Measurements from ENCODE around the gene FRMD4B.

The FRMD4B gene

GRCh38 chr3:69214241-69214640, 171.6 kb downstream of the FRMD4B start:
- no peak for TF ChIP-seq CTCF (IDR thresholded peaks at IDR 0.05; ENCODE audit: low read length)
- no peak for TF ChIP-seq EZH2 (IDR thresholded peaks at IDR 0.05; ENCODE audit: borderline replicate concordance, low read length)
- H3K4me2 ChIP-seq (ENCODE audit: low read length): no peak overlapping the region
- no peaks in the 10 kb centered on the region for H3K4me1 ChIP-seq (ENCODE audit: insufficient read depth, low read length, severe bottlenecking)
- H4K20me1 ChIP-seq (ENCODE audit: insufficient read depth, low read length): no peaks in the 10 kb centered on the region
- H3K9me2 ChIP-seq (ENCODE audit: low read depth, low read length): no peaks in the 10 kb centered on the region
- H3K36me3 ChIP-seq (ENCODE audit: insufficient read depth, low read length): no peaks in the 10 kb centered on the region
- H3K9me3 ChIP-seq (ENCODE audit: low read length): no peaks in the 10 kb centered on the region
- H3K27me3 ChIP-seq (ENCODE audit: insufficient read depth, low read length): no peaks in the 10 kb centered on the region
- H3F3A ChIP-seq (ENCODE audit: insufficient read depth, low read length): no peaks in the 10 kb centered on the region
- no peak overlapping the region for H3K27ac ChIP-seq (ENCODE audit: low read depth, low read length, poor library complexity, severe bottlenecking)
- H3K4me3 ChIP-seq (ENCODE audit: low read depth, low read length, poor library complexity, severe bottlenecking): no peak overlapping the region
- H3K79me2 ChIP-seq (ENCODE audit: insufficient read depth, low read length): no peaks in the 10 kb centered on the region
- H3K9ac ChIP-seq (ENCODE audit: low read length): no peak overlapping the region
- H2AFZ ChIP-seq (ENCODE audit: low read length): no peak overlapping the region

GRCh38 chr3:69212411-69213160, 173.3 kb downstream of the FRMD4B start:
- H3K79me2 ChIP-seq (ENCODE audit: insufficient read depth, low read length): no peaks in the 10 kb centered on the region
- no peaks in the 10 kb centered on the region for H3K27me3 ChIP-seq (ENCODE audit: insufficient read depth, low read length)
- H2AFZ ChIP-seq (ENCODE audit: low read length): no peak overlapping the region
- no peak overlapping the region for H3K4me2 ChIP-seq (ENCODE audit: low read length)
- no peak overlapping the region for H3K4me3 ChIP-seq (ENCODE audit: low read depth, low read length, poor library complexity, severe bottlenecking)
- H3K4me1 ChIP-seq (ENCODE audit: insufficient read depth, low read length, severe bottlenecking): no peaks in the 10 kb centered on the region
- H3F3A ChIP-seq (ENCODE audit: insufficient read depth, low read length): no peaks in the 10 kb centered on the region
- no peaks in the 10 kb centered on the region for H4K20me1 ChIP-seq (ENCODE audit: insufficient read depth, low read length)
- no peak for TF ChIP-seq EZH2 (IDR thresholded peaks at IDR 0.05; ENCODE audit: borderline replicate concordance, low read length)
- TF ChIP-seq CTCF (IDR thresholded peaks at IDR 0.05; ENCODE audit: low read length): no peak
- no peaks in the 10 kb centered on the region for H3K9me3 ChIP-seq (ENCODE audit: low read length)
- H3K27ac ChIP-seq (ENCODE audit: low read depth, low read length, poor library complexity, severe bottlenecking): no peak overlapping the region
- H3K9ac ChIP-seq (ENCODE audit: low read length): no peak overlapping the region
- H3K36me3 ChIP-seq (ENCODE audit: insufficient read depth, low read length): no peaks in the 10 kb centered on the region
- H3K9me2 ChIP-seq (ENCODE audit: low read depth, low read length): no peaks in the 10 kb centered on the region

GRCh38 chr3:69210068-69210730, 175.7 kb downstream of the FRMD4B start:
- H3K36me3 ChIP-seq (ENCODE audit: insufficient read depth, low read length): no peaks in the 10 kb centered on the region

More at GRCh38 chr3:69210068-69210730, 175.7 kb downstream of the FRMD4B start:
- Histone ChIP-seq H4K20me1 (ENCODE audit: insufficient read depth, low read length) (no peaks in the 10 kb centered on the region), H3K4me1 (ENCODE audit: insufficient read depth, low read length, severe bottlenecking) (no peaks in the 10 kb centered on the region), H3K27me3 (ENCODE audit: insufficient read depth, low read length) (no peaks in the 10 kb centered on the region), H3K4me2 (ENCODE audit: low read length) (no peak overlapping the region), H3K9ac (ENCODE audit: low read length) (no peak overlapping the region), H3F3A (ENCODE audit: insufficient read depth, low read length) (no peaks in the 10 kb centered on the region), H3K79me2 (ENCODE audit: insufficient read depth, low read length) (no peaks in the 10 kb centered on the region), H3K4me3 (ENCODE audit: low read depth, low read length, poor library complexity, severe bottlenecking) (no peak overlapping the region), H3K9me2 (ENCODE audit: low read depth, low read length) (no peaks in the 10 kb centered on the region), H3K27ac (ENCODE audit: low read depth, low read length, poor library complexity, severe bottlenecking) (no peak overlapping the region), H3K9me3 (ENCODE audit: low read length) (no peaks in the 10 kb centered on the region), H2AFZ (ENCODE audit: low read length) (no peak overlapping the region)
- no peak for TF ChIP-seq EZH2 (IDR thresholded peaks at IDR 0.05; ENCODE audit: borderline replicate concordance, low read length)

Data from OCI-LY1 (cell line).